Suprapubic skin (tissue), 4 donors: ENCODE measurements around the gene SLC1A1. TPM values are rescaled to one million over a fixed set of nuclear protein-coding genes. Genes with fewer than 3 reads are reported as not detected.
"Not testable (repeated sequence)": the region's sequence is repeated elsewhere in the genome, so short reads cannot be mapped to it uniquely, and the experiment has no call there.

Experiments
- DNase-seq, 2 donors: peaks; one replicate each; pipeline ENCODE4 v3.0.0-alpha.2; 2019; ENCODE audit warnings: low spot score in 2 of 2
- H3K27ac ChIP-seq: fragments of 200-600 bp; sonication (generic); one replicate; pipeline ENCODE4 v1.5.1; 2019
- H3K27me3 ChIP-seq: fragments of 200-600 bp; sonication (generic); one replicate; pipeline ENCODE4 v1.5.1; 2019
- H3K36me3 ChIP-seq: fragments of 200-600 bp; sonication (generic); one replicate; pipeline ENCODE4 v1.5.1; 2019
- H3K4me1 ChIP-seq: fragments of 200-600 bp; sonication (generic); one replicate; pipeline ENCODE4 v1.5.1; 2019
- H3K4me3 ChIP-seq: fragments of 200-600 bp; sonication (generic); one replicate; pipeline ENCODE4 v1.5.1; 2019; ENCODE audit warnings: mild to moderate bottlenecking
- H3K9me3 ChIP-seq: fragments of 200-600 bp; sonication (generic); one replicate; pipeline ENCODE4 v1.5.1; 2019
- EP300 ChIP-seq: sonication (generic); formaldehyde crosslinking; IDR thresholded peaks from one replicate; pipeline ENCODE4 v1.6.1; 2017; ENCODE audit warnings: antibody characterized with exemption
- POLR2A ChIP-seq, 2 donors: fragments of 450-650 bp; IDR thresholded peaks; one replicate each; pipeline ENCODE4 v1.6.1; 2017; ENCODE audit warnings: antibody characterized with exemption in 2 of 2, mild to moderate bottlenecking in 2 of 2, moderate library complexity in 2 of 2
- POLR2AphosphoS5 ChIP-seq, 3 donors: sonication (generic); formaldehyde crosslinking; IDR thresholded peaks; one replicate each; pipeline ENCODE4 v1.6.1; 2017; ENCODE audit warnings: antibody characterized with exemption in 3 of 3
- WGBS: methylation state at CpG from one replicate; pipeline ENCODE4 v1.1.5; 2018; 5-methylcytosine and 5-hydroxymethylcytosine counted together
- total RNA-seq, 4 donors: library from RNA; depleted of rRNA; stranded (reverse); fragments of >200 nt; gene quantifications; one replicate each; pipeline ENCODE4 v1.1.0, GENCODE V29; 2016
- TF ChIP-seq, protein P1 (sequence below), 2 donors: fragments of 200-600 bp in 1 of 2; fragments of 450-650 bp in 1 of 2; sonication (generic) in 1 of 2; IDR thresholded peaks; one replicate each; pipeline ENCODE4 v1.5.1; 2016 to 2019; ENCODE audit warnings: antibody characterized with exemption in 2 of 2, mild to moderate bottlenecking in 1 of 2, moderate library complexity in 1 of 2

Gene SLC1A1
- total RNA-seq, 4 donors from 2014 or later: 1.0 to 2.4 (median 1.6) TPM

DNA sequence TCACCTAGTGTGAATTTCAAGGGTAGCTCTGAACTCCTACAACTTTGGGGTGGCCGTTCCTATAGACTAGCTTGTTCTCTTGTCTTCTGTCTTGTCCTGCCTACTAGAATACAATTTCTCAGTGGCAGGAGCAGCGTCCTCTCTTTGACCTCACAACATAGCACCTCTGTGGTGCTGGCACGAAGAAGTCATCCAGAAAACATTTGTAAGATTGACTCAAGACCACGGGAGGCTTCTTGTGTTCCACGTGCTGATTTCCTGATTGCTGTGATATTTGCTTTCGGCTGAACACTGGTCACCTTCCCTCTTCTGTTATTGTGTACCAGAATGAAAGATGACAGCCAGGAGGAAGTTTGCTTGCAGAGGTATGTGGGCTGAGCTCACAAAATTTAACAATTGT lies 27.0 kb downstream of the SLC1A1 start:
- H3K4me3 ChIP-seq: no peak overlapping the region
- H3K27me3 ChIP-seq: no peaks in the 10 kb centered on the region
- TF ChIP-seq EP300: no peak
- TF ChIP-seq POLR2AphosphoS5 (IDR thresholded peaks at IDR 0.05): no peak
- no peak for TF ChIP-seq POLR2A (IDR thresholded peaks at IDR 0.05)
- TF ChIP-seq, protein P1, sequence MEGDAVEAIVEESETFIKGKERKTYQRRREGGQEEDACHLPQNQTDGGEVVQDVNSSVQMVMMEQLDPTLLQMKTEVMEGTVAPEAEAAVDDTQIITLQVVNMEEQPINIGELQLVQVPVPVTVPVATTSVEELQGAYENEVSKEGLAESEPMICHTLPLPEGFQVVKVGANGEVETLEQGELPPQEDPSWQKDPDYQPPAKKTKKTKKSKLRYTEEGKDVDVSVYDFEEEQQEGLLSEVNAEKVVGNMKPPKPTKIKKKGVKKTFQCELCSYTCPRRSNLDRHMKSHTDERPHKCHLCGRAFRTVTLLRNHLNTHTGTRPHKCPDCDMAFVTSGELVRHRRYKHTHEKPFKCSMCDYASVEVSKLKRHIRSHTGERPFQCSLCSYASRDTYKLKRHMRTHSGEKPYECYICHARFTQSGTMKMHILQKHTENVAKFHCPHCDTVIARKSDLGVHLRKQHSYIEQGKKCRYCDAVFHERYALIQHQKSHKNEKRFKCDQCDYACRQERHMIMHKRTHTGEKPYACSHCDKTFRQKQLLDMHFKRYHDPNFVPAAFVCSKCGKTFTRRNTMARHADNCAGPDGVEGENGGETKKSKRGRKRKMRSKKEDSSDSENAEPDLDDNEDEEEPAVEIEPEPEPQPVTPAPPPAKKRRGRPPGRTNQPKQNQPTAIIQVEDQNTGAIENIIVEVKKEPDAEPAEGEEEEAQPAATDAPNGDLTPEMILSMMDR (IDR thresholded peaks at IDR 0.05): no peak
- no peaks in the 10 kb centered on the region for H3K4me1 ChIP-seq
- no peaks in the 10 kb centered on the region for H3K36me3 ChIP-seq
- 84% methylated on average over 6 of the region's 6 CpGs for WGBS
- H3K9me3 ChIP-seq: no peaks in the 10 kb centered on the region
- no peak for DNase-seq
- H3K27ac ChIP-seq: no peak overlapping the region

DNA sequence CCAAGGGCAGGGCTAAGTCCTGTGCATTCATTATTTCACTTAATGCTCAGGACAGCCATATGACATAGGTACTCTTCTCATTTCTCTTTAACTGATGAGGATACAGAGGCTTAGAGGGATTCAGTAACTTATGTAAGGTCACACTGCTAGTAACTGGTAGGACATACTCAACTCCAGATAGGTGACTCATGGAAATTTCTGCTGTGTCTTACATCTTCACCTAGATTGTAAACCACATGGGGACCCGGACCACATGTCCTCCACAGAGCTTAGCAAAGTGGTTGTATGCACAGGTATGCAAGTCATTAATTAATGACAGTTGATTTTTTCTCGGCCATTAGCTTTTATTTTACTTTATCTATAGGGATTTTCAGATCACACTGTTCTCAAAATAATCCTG lies 29.3 kb downstream of the SLC1A1 start:
- no peaks in the 10 kb centered on the region for H3K27me3 ChIP-seq
- H3K4me3 ChIP-seq: no peak overlapping the region
- no peak overlapping the region for H3K27ac ChIP-seq
- H3K9me3 ChIP-seq: no peaks in the 10 kb centered on the region
- TF ChIP-seq POLR2AphosphoS5 (IDR thresholded peaks at IDR 0.05) (no peak), POLR2A (IDR thresholded peaks at IDR 0.05) (no peak), EP300 (no peak)
- TF ChIP-seq, protein P1 (IDR thresholded peaks at IDR 0.05): no peak
- WGBS: 93% methylated on average over 2 of the region's 2 CpGs
- no peaks in the 10 kb centered on the region for H3K36me3 ChIP-seq
- no peaks in the 10 kb centered on the region for H3K4me1 ChIP-seq
- no peak for DNase-seq

DNA sequence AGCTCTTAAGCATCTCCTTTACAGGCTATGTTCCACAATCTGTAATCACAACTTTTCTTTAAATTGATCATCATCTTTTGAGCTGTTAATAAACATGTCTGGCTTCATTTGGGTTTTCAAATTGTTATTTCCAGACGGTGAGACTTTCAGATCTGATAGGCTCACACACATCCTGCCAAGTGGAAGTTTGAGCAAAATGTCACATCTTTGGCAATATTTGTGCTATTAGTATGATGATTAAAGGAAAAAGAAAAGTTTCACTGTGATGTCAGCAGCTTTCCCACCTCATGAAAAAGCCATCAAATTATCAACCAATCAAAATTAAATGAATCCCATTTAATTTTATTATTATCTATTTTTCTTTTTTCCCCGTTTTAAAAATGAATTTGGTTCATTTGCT lies 29.8 kb downstream of the SLC1A1 start:
- Histone ChIP-seq H3K9me3 (no peaks in the 10 kb centered on the region), H3K36me3 (no peaks in the 10 kb centered on the region), H3K27ac (no peak overlapping the region), H3K27me3 (no peaks in the 10 kb centered on the region), H3K4me3 (no peak overlapping the region), H3K4me1 (no peaks in the 10 kb centered on the region)
- WGBS: 64% methylated on average over 2 of the region's 2 CpGs
- no peak for DNase-seq
- no peak for TF ChIP-seq POLR2AphosphoS5 (IDR thresholded peaks at IDR 0.05)
- TF ChIP-seq, protein P1 (IDR thresholded peaks at IDR 0.05): no peak
- no peak for TF ChIP-seq POLR2A (IDR thresholded peaks at IDR 0.05)
- no peak for TF ChIP-seq EP300

DNA sequence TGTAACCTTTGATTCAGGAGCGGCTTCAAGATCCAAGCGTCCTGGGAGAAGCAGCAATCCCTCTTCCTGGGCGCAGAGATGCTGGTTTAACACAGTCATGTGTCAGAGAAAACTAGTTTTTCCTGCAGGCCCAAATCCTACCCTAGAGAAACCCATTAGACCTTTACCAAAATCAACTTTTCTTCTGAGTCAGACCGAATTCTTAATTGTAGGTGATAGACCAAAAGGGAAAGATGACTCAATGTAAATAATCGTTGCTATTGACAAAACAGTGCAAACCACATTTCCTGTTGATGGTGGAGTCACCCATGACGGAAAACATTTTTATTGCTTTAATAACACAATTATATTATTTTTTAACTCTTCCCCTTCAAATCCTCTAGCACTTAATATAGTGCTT lies 40.1 kb downstream of the SLC1A1 start:
- H3K9me3 ChIP-seq: no peaks in the 10 kb centered on the region
- H3K27ac ChIP-seq: no peak overlapping the region
- 76% methylated on average over 6 of the region's 6 CpGs for WGBS
- H3K4me1 ChIP-seq: no peaks in the 10 kb centered on the region
- TF ChIP-seq EP300 (no peak), POLR2A (IDR thresholded peaks at IDR 0.05) (no peak), POLR2AphosphoS5 (IDR thresholded peaks at IDR 0.05) (no peak)
- TF ChIP-seq, protein P1 (IDR thresholded peaks at IDR 0.05): no peak
- no peak for DNase-seq
- no peak overlapping the region for H3K4me3 ChIP-seq
- no peaks in the 10 kb centered on the region for H3K36me3 ChIP-seq
- H3K27me3 ChIP-seq: no peaks in the 10 kb centered on the region

DNA sequence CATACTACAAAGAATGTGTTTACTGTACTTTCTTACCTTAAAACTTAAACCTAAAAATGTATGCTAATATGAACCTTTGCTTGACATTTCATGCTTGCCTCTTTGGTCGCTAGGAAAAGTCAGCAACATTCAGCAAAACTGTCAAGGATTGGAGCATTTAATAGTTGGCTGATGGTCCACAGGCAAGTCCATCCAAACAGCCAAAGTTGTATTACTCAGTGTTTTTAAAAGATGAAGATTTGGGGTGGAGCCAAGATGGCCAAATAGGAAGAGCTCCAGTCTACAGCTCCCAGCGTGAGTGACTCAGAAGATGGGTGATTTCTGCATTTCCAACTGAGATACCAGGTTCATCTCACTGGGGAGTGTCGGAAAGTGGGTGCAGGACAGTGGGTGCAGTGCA lies 40.6 kb downstream of the SLC1A1 start:
- not testable (repeated sequence) for H3K9me3 ChIP-seq, H3K4me1 ChIP-seq, H3K27ac ChIP-seq, H3K4me3 ChIP-seq, H3K36me3 ChIP-seq, DNase-seq, H3K27me3 ChIP-seq
- 86% methylated on average over 3 of the region's 3 CpGs for WGBS

DNA sequence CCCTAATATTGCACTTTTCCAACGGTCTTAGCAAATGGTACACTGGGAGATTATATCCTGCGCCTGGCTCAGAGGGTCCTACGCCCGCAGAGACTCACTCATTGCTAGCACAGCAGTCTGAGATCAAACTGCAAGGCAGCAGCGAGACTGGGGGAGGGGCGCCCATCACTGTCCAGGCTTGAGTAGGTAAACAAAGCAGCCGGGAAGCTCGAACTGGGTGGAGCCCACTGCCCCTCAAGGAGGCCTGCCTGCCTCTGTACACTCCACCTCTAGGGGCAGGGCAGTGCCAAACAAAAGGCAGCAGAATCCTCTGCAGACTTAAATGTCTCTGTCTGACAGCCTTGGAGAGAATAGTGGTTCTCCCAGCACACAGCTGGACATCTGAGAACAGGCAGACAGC lies 41.1 kb downstream of the SLC1A1 start:
- not testable (repeated sequence) for H3K4me1 ChIP-seq, H3K9me3 ChIP-seq, H3K36me3 ChIP-seq, H3K27ac ChIP-seq, DNase-seq, H3K27me3 ChIP-seq, H3K4me3 ChIP-seq
- WGBS: 82% methylated on average over 5 of the region's 8 CpGs

DNA sequence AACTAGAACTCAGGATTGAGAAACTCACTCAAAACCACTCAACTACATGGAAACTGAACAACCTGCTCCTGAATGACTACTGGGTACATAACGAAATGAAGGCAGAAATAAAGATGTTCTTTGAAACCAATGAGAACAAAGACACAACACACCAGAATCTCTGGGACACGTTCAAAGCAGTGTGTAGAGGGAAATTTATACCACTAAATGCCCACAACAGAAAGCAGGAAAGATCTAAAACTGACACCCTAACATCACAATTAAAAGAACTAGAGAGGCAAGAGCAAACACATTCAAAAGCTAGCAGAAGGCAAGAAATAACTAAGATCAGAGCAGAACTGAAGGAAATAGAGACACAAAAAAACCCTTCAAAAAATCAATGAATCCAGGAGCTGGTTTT lies 43.6 kb downstream of the SLC1A1 start:
- H3K4me1 ChIP-seq, H3K36me3 ChIP-seq, DNase-seq, H3K27ac ChIP-seq, H3K27me3 ChIP-seq, H3K9me3 ChIP-seq, H3K4me3 ChIP-seq: not testable (repeated sequence)
- 78% methylated on average over 2 of the region's 2 CpGs for WGBS

DNA sequence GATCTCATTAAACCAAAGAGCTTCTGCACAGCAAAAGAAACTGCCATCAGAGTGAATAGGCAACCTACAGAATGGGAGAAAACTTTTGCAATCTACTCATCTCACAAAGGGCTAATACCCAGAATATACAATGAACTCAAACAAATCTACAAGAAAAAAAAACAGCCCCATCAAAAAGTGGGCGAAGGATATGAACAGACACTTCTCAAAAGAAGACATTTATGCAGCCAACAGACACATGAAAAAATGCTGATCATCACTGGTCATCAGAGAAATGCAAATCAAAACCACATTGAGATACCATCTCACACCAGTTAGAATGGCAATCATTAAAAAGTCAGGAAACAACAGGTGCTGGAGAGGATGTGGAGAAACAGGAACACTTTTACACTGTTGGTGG lies 45.9 kb downstream of the SLC1A1 start:
- H3K27ac ChIP-seq, DNase-seq, H3K9me3 ChIP-seq, H3K36me3 ChIP-seq, H3K27me3 ChIP-seq, H3K4me1 ChIP-seq, H3K4me3 ChIP-seq: not testable (repeated sequence)
- WGBS: 97% methylated on average over 1 of the region's 1 CpG
